Breast epithelium (tissue), 3 donors: Measurements from ENCODE around the gene STARD13.
"Not testable (repeated sequence)": the region's sequence is repeated elsewhere in the genome, so short reads cannot be mapped to it uniquely, and the experiment has no call there.

ENCODE experiments used
- CTCF ChIP-seq, 3 donors: fragments of 450-650 bp; IDR thresholded peaks; one replicate each; pipeline ENCODE4 v1.5.1; 2016 to 2017; ENCODE audit warnings: antibody characterized with exemption in 3 of 3, mild to moderate bottlenecking in 3 of 3, moderate library complexity in 3 of 3
- POLR2A ChIP-seq: fragments of 450-650 bp; IDR thresholded peaks from one replicate; pipeline ENCODE4 v1.6.1; 2016; ENCODE audit warnings: antibody characterized with exemption, mild to moderate bottlenecking, moderate library complexity

- not testable (repeated sequence) for TF ChIP-seq CTCF (IDR thresholded peaks at IDR 0.05); POLR2A
Measured at GRCh38 chr13:33177340-33178208, 108.0 kb downstream of the STARD13 start.
